ENCODE measurements around the gene MYH9.

GRCh38 chr22:36236388-36237319 lies 151.1 kb downstream of the MYH9 start:
- TF ChIP-seq, protein P1, sequence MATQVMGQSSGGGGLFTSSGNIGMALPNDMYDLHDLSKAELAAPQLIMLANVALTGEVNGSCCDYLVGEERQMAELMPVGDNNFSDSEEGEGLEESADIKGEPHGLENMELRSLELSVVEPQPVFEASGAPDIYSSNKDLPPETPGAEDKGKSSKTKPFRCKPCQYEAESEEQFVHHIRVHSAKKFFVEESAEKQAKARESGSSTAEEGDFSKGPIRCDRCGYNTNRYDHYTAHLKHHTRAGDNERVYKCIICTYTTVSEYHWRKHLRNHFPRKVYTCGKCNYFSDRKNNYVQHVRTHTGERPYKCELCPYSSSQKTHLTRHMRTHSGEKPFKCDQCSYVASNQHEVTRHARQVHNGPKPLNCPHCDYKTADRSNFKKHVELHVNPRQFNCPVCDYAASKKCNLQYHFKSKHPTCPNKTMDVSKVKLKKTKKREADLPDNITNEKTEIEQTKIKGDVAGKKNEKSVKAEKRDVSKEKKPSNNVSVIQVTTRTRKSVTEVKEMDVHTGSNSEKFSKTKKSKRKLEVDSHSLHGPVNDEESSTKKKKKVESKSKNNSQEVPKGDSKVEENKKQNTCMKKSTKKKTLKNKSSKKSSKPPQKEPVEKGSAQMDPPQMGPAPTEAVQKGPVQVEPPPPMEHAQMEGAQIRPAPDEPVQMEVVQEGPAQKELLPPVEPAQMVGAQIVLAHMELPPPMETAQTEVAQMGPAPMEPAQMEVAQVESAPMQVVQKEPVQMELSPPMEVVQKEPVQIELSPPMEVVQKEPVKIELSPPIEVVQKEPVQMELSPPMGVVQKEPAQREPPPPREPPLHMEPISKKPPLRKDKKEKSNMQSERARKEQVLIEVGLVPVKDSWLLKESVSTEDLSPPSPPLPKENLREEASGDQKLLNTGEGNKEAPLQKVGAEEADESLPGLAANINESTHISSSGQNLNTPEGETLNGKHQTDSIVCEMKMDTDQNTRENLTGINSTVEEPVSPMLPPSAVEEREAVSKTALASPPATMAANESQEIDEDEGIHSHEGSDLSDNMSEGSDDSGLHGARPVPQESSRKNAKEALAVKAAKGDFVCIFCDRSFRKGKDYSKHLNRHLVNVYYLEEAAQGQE (tag by site-specific recombination; IDR thresholded peaks at IDR 0.05) = no peak
- TF ChIP-seq ZNF37A (tag by site-specific recombination; IDR thresholded peaks at IDR 0.05) (no peak), ZNF140 (tag by site-specific recombination; IDR thresholded peaks at IDR 0.05) (no peak), ZNF121 (tag by site-specific recombination; IDR thresholded peaks at IDR 0.05) (no peak), ZBTB8A (tag by site-specific recombination; IDR thresholded peaks at IDR 0.05) (no peak), ZNF626 (tag by site-specific recombination; IDR thresholded peaks at IDR 0.05) (no peak), ZNF157 (tag by site-specific recombination; IDR thresholded peaks at IDR 0.05) (no peak), ZNF843 (tag by site-specific recombination; IDR thresholded peaks at IDR 0.05) (no peak), YY1 (tag by site-specific recombination; IDR thresholded peaks at IDR 0.05) (no peak), SETDB1 (IDR thresholded peaks at IDR 0.05; ENCODE audit: insufficient read length, low read length) (no peak), ZNF670 (tag by site-specific recombination; IDR thresholded peaks at IDR 0.05; ENCODE audit: low read depth) (no peak), ZNF777 (tag by site-specific recombination; IDR thresholded peaks at IDR 0.05; ENCODE audit: borderline replicate concordance) (no peak)
- TF ChIP-seq, protein P2, sequence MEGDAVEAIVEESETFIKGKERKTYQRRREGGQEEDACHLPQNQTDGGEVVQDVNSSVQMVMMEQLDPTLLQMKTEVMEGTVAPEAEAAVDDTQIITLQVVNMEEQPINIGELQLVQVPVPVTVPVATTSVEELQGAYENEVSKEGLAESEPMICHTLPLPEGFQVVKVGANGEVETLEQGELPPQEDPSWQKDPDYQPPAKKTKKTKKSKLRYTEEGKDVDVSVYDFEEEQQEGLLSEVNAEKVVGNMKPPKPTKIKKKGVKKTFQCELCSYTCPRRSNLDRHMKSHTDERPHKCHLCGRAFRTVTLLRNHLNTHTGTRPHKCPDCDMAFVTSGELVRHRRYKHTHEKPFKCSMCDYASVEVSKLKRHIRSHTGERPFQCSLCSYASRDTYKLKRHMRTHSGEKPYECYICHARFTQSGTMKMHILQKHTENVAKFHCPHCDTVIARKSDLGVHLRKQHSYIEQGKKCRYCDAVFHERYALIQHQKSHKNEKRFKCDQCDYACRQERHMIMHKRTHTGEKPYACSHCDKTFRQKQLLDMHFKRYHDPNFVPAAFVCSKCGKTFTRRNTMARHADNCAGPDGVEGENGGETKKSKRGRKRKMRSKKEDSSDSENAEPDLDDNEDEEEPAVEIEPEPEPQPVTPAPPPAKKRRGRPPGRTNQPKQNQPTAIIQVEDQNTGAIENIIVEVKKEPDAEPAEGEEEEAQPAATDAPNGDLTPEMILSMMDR (tag by site-specific recombination; IDR thresholded peaks at IDR 0.05) = no peak
- TF ChIP-seq, protein P3, sequence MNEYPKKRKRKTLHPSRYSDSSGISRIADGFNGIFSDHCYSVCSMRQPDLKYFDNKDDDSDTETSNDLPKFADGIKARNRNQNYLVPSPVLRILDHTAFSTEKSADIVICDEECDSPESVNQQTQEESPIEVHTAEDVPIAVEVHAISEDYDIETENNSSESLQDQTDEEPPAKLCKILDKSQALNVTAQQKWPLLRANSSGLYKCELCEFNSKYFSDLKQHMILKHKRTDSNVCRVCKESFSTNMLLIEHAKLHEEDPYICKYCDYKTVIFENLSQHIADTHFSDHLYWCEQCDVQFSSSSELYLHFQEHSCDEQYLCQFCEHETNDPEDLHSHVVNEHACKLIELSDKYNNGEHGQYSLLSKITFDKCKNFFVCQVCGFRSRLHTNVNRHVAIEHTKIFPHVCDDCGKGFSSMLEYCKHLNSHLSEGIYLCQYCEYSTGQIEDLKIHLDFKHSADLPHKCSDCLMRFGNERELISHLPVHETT (tag by site-specific recombination; IDR thresholded peaks at IDR 0.05) = no peak

All from HEK293 (cell line).